Gastrocnemius medialis (tissue), 4 donors: ENCODE data around the gene CDKAL1. TPM values are rescaled to one million over a fixed set of nuclear protein-coding genes. Genes with fewer than 3 reads are reported as not detected.

ENCODE experiments used
- ATAC-seq, 2 donors: fragments of 150-250 bp; one replicate each; pipeline ENCODE4 v1.9.1; 2016
- DNase-seq, 2 donors: peaks; one replicate each; pipeline ENCODE4 v3.0.0-alpha.2; 2019
- H3K27ac ChIP-seq, 4 donors: fragments of 200-600 bp; sonication (generic); 1 replicate in 1 of 4; 2 replicates in 3 of 4; pipeline ENCODE4 v1.5.1; 2016 to 2018; ENCODE audit warnings: mild to moderate bottlenecking in 2 of 4, moderate library complexity in 1 of 4
- H3K27me3 ChIP-seq, 3 donors: fragments of 200-600 bp; sonication (generic) in 2 of 3; 1 replicate in 1 of 3; 2 replicates in 2 of 3; pipeline versions ENCODE4 v1.5.1 to v1.6.0; 2016 to 2019; ENCODE audit warnings: mild to moderate bottlenecking in 1 of 3, moderate library complexity in 1 of 3
- H3K36me3 ChIP-seq, 2 donors: fragments of 200-600 bp; sonication (generic) in 1 of 2; one replicate each; pipeline ENCODE4 v1.5.1; 2017 to 2018
- H3K4me1 ChIP-seq, 2 donors: fragments of 200-600 bp; sonication (generic) in 1 of 2; one replicate each; pipeline ENCODE4 v1.5.1; 2016 to 2017; ENCODE audit warnings: mild to moderate bottlenecking in 2 of 2
- H3K4me3 ChIP-seq, 4 donors: fragments of 200-600 bp; sonication (generic) in 3 of 4; 1 replicate in 1 of 4; 2 replicates in 3 of 4; pipeline ENCODE4 v1.5.1; 2016 to 2019; ENCODE audit warnings: mild to moderate bottlenecking in 2 of 4
- H3K9me3 ChIP-seq, 3 donors: fragments of 200-600 bp; sonication (generic) in 2 of 3; 1 replicate in 1 of 3; 2 replicates in 2 of 3; pipeline ENCODE4 v1.5.1; 2016 to 2019
- CTCF ChIP-seq, 5 experiments: fragments of 450-650 bp in 3 of 5; fragments of 200-600 bp in 2 of 5; sonication (generic) in 2 of 5; IDR thresholded peaks in 4 of 5; conservative IDR thresholded peaks in 1 of 5; 1 replicate in 4 of 5; 2 replicates in 1 of 5; pipeline ENCODE4 v1.5.1; 2016 to 2019; ENCODE audit warnings: antibody characterized with exemption in 5 of 5, mild to moderate bottlenecking in 3 of 5, moderate library complexity in 3 of 5
- POLR2A ChIP-seq, 2 donors: fragments of 450-650 bp; IDR thresholded peaks; one replicate each; pipeline ENCODE4 v1.6.1; 2017; ENCODE audit warnings: antibody characterized with exemption in 2 of 2, mild to moderate bottlenecking in 2 of 2, moderate library complexity in 2 of 2
- in situ Hi-C, 4 donors: fragments of 200-750 bp; cut with MboI; loops; one replicate each; pipeline versions ENCODE4 v1.15.0 to v1.8.0; 2017; ENCODE audit warnings: low sequenced_read_pairs in 4 of 4
- intact Hi-C: fragments of 100-400 bp; cut with DNase I; formaldehyde crosslinking; loops from one replicate; pipeline ENCODE4 v1.15.1; 2023; ENCODE audit warnings: low total_unique reads
- total RNA-seq, 4 donors: library from RNA; depleted of rRNA; stranded (reverse); fragments of >200 nt; gene quantifications; one replicate each; pipeline versions ENCODE4 v1.1.0 to v1.2.3, GENCODE V29; 2016

CDKAL1 gene
- total RNA-seq, 4 donors from 2014 or later, result 9.6 to 17.0 (median 11.4) TPM

DNA sequence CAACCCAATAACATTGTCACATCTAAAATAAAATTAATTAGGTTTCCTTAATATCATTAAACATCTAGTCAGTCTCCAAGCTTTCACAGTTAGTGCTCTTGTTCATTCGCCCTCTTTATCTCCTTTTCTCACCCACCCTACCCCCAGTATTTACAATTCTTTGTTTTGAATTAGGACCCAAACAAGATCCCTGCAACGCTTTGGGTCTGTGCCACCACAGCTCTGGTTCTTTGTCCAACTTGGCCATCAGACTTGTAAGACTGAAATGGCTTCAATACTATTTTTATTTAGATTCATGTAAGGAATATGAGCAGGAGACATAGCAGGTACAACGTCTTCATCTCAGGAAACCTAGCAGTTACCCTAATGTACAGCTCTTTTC is 276.5 kb downstream of the CDKAL1 start:
- Histone ChIP-seq H3K36me3 (no peaks in the 10 kb centered on the region), H3K4me3 (no peak overlapping the region), H3K27ac (no peak overlapping the region), H3K27me3 (no peaks in the 10 kb centered on the region), H3K9me3 (no peaks in the 10 kb centered on the region), H3K4me1 (peaks cover 12 to 17% of the 10 kb centered on the region in 2 donors)
- in situ Hi-C loops, result no loop called here
- intact Hi-C loops, result no loop called here
- ATAC-seq, result no peak
- DNase-seq, result no peak
- TF ChIP-seq CTCF (IDR thresholded peaks at IDR 0.05 in 4 of 5, conservative IDR thresholded peaks at IDR 0.05 in 1 of 5), result no peak
- no peak for TF ChIP-seq POLR2A (IDR thresholded peaks at IDR 0.05)

- in situ Hi-C loops, result no loop called here
- no peak overlapping the region for H3K27ac ChIP-seq
- no peak for TF ChIP-seq POLR2A (IDR thresholded peaks at IDR 0.05)
- no peak for TF ChIP-seq CTCF (IDR thresholded peaks at IDR 0.05 in 4 of 5, conservative IDR thresholded peaks at IDR 0.05 in 1 of 5)
These were observed 277.0 kb downstream of the CDKAL1 start for GRCh38 chr6:20811109-20811761.

GRCh38 chr6:20812776-20813175 is 278.5 kb downstream of the CDKAL1 start:
- Histone ChIP-seq H3K9me3 (no peaks in the 10 kb centered on the region), H3K27me3 (no peaks in the 10 kb centered on the region), H3K27ac (no peak overlapping the region), H3K4me3 (no peak overlapping the region), H3K36me3 (no peaks in the 10 kb centered on the region), H3K4me1 (peaks cover 12 to 17% of the 10 kb centered on the region in 2 donors)
- DNase-seq, result no peak
- ATAC-seq, result no peak
- in situ Hi-C loops (no loop called here), intact Hi-C loops (no loop called here)
- TF ChIP-seq CTCF (IDR thresholded peaks at IDR 0.05 in 4 of 5, conservative IDR thresholded peaks at IDR 0.05 in 1 of 5) (no peak), POLR2A (IDR thresholded peaks at IDR 0.05) (no peak)

More at GRCh38 chr6:20811109-20811761, 277.0 kb downstream of the CDKAL1 start:
- H3K27me3 ChIP-seq, result no peaks in the 10 kb centered on the region
- H3K36me3 ChIP-seq, result no peaks in the 10 kb centered on the region
- H3K9me3 ChIP-seq, result no peaks in the 10 kb centered on the region
- H3K4me3 ChIP-seq, result no peak overlapping the region
- H3K4me1 ChIP-seq, result peaks cover 12 to 17% of the 10 kb centered on the region in 2 donors
- intact Hi-C loops, result no loop called here
- DNase-seq, result no peak
- no peak for ATAC-seq

GRCh38 chr6:20814494-20814893 is 280.2 kb downstream of the CDKAL1 start:
- in situ Hi-C loops (no loop called here), intact Hi-C loops (no loop called here)
- H3K27me3 ChIP-seq, result no peaks in the 10 kb centered on the region
- H3K4me1 ChIP-seq, result peaks cover 12 to 13% of the 10 kb centered on the region in 2 donors
- no peak overlapping the region for H3K27ac ChIP-seq
- no peaks in the 10 kb centered on the region for H3K36me3 ChIP-seq
- DNase-seq, result no peak
- no peak for TF ChIP-seq CTCF (IDR thresholded peaks at IDR 0.05 in 4 of 5, conservative IDR thresholded peaks at IDR 0.05 in 1 of 5)
- no peak for TF ChIP-seq POLR2A (IDR thresholded peaks at IDR 0.05)
- no peak overlapping the region for H3K4me3 ChIP-seq
- no peaks in the 10 kb centered on the region for H3K9me3 ChIP-seq
- ATAC-seq, result no peak

DNA sequence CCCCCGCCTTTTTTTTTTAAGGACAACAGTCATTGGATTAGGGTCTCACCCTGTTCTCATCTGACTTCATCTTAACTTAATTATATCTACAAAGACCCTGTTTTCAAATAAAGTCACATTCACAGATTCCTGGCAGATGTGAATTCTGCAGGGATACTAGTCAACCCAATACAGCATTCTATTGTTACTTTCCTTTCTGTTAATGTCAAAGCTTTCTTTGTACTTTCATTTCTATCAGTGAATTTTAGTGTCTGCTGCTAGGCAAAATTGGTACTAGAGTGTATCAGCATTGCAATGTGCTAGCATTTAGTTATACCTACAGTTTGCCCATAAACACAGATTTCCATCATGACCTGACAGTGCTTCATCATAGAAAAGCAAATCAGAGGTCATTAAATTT is 281.9 kb downstream of the CDKAL1 start:
- Histone ChIP-seq H3K27ac (no peak overlapping the region), H3K36me3 (no peaks in the 10 kb centered on the region), H3K27me3 (no peaks in the 10 kb centered on the region), H3K9me3 (no peaks in the 10 kb centered on the region), H3K4me3 (no peak overlapping the region), H3K4me1 (peaks cover 5 to 7% of the 10 kb centered on the region in 2 donors)
- ATAC-seq (no peak), DNase-seq (no peak)
- in situ Hi-C loops (no loop called here), intact Hi-C loops (no loop called here)
- no peak for TF ChIP-seq CTCF (IDR thresholded peaks at IDR 0.05 in 4 of 5, conservative IDR thresholded peaks at IDR 0.05 in 1 of 5)
- TF ChIP-seq POLR2A (IDR thresholded peaks at IDR 0.05), result no peak
